ENCODE results near the gene ASRGL1.
"Not testable (repeated sequence)": the region's sequence is repeated elsewhere in the genome, so short reads cannot be mapped to it uniquely, and the experiment has no call there.

ASRGL1 gene

DNA sequence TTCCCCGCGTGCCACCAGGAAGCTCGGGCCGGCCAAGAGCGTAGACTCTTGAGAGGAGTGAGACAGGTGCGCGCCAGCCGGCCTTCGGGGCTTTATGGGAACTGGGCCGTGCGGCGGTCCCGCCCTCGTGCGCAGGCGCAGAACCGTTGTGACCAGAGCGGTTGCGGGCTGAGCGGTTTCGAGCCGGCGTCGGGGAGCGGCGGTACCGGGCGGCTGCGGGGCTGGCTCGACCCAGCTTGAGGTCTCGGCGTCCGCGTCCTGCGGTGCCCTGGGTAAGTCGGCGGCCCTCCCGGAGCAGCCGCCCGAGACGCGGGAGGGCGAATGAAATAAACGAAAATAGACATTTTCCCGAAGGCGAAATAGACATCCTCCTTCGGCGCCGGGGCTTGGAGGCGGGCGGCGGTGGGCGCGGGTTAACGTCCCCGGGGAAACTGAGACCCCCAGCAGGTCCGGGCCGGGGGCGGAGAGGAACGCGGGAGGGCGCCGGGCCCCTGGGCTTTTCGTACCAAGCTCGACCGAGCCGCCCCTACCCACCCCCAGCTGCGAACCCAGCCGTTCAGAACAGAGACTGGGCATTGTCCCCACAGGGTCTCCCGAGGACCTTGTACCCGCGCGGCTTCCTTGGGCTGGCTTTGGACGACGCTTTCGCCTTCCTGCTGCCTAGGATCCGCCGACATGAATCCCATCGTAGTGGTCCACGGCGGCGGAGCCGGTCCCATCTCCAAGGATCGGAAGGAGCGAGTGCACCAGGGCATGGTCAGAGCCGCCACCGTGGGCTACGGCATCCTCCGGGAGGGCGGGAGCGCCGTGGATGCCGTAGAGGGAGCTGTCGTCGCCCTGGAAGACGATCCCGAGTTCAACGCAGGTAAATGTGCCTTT, at the start of gene ASRGL1:
Gene ASRGL1 (plus strand): TSS at position 146 of the 879 bp plus-strand sequence. CDS start 530 bp downstream, at position 676.
- Mint-ChIP-seq H3K27ac (peak within 1 kb of the TSS; percentile 61), H3K4me3 (peak within 1 kb of the TSS; percentile 78), H3K9me3 (no peaks in the 10 kb centered on the region), H3K27me3 (peaks cover 57% of the 10 kb centered on the region), H3K36me3 (ENCODE audit: low read depth) (no peaks in the 10 kb centered on the region), H3K4me1 (ENCODE audit: low read depth) (peaks cover 11% of the 10 kb centered on the region)
- peak; percentile 83 for DNase-seq

- Mint-ChIP-seq H3K27me3 (peaks cover 34% of the 10 kb centered on the region), H3K27ac (no peak overlapping the region), H3K4me1 (ENCODE audit: low read depth) (no peaks in the 10 kb centered on the region), H3K36me3 (ENCODE audit: low read depth) (no peaks in the 10 kb centered on the region), H3K9me3 (peaks cover 2% of the 10 kb centered on the region), H3K4me3 (no peak overlapping the region)
- no peak for DNase-seq
Measured at GRCh38 chr11:62295504-62295903, 41.7 kb upstream of the ASRGL1 start.

DNA sequence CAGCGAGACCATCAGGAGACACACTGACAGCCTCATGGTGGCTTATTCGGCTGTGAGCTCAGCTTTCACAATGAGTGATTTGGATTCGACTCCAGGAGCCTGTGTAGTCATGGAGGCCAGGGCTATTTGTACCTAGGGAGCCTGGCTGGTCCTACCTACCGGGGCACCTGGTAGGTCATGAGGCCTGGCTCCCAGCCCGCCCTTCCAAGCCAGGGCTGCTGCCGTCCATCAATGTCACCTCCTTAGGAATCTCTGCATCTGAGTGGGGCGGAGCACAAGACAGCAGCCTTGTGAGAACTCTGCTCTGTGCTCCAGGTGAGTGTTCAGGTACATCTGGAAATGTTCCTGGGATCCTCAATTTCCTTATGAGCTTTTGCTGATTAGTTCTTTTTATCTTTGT, 38.3 kb upstream of the ASRGL1 start, which contains the start of gene SCGB1D4:
Gene SCGB1D4 (minus strand): TSS at position 101 of the 400 bp plus-strand sequence. CDS start 65 bp downstream, at position 36.
- Mint-ChIP-seq H3K4me3 (no peak within 1 kb of the TSS), H3K36me3 (ENCODE audit: low read depth) (no peaks in the 10 kb centered on the region)
- no peak for DNase-seq

GRCh38 chr11:62306227-62306626, 31.0 kb upstream of the ASRGL1 start:
- Mint-ChIP-seq H3K4me3 (no peak overlapping the region), H3K9me3 (no peaks in the 10 kb centered on the region), H3K27ac (no peak overlapping the region), H3K36me3 (ENCODE audit: low read depth) (no peaks in the 10 kb centered on the region), H3K27me3 (peaks cover 45% of the 10 kb centered on the region), H3K4me1 (ENCODE audit: low read depth) (peaks cover 3% of the 10 kb centered on the region)
- no peak for DNase-seq

More for the DNA sequence above, 38.3 kb upstream of the ASRGL1 start, which contains the start of gene SCGB1D4:
- no peaks in the 10 kb centered on the region for H3K4me1 Mint-ChIP-seq (ENCODE audit: low read depth)
- H3K27me3 Mint-ChIP-seq, result peaks cover 46% of the 10 kb centered on the region
- no peaks in the 10 kb centered on the region for H3K9me3 Mint-ChIP-seq
- no peak within 1 kb of the TSS for H3K27ac Mint-ChIP-seq

GRCh38 chr11:62307950-62308349, 29.3 kb upstream of the ASRGL1 start:
- peaks cover 47% of the 10 kb centered on the region for H3K27me3 Mint-ChIP-seq
- H3K4me1 Mint-ChIP-seq (ENCODE audit: low read depth), result peaks cover 10% of the 10 kb centered on the region
- no peak overlapping the region for H3K27ac Mint-ChIP-seq
- H3K9me3 Mint-ChIP-seq, result no peaks in the 10 kb centered on the region
- no peak for DNase-seq
- no peaks in the 10 kb centered on the region for H3K36me3 Mint-ChIP-seq (ENCODE audit: low read depth)
- no peak overlapping the region for H3K4me3 Mint-ChIP-seq

- no peak overlapping the region for H3K4me3 Mint-ChIP-seq
Measured at GRCh38 chr11:62309991-62310390, 27.3 kb upstream of the ASRGL1 start.

DNA sequence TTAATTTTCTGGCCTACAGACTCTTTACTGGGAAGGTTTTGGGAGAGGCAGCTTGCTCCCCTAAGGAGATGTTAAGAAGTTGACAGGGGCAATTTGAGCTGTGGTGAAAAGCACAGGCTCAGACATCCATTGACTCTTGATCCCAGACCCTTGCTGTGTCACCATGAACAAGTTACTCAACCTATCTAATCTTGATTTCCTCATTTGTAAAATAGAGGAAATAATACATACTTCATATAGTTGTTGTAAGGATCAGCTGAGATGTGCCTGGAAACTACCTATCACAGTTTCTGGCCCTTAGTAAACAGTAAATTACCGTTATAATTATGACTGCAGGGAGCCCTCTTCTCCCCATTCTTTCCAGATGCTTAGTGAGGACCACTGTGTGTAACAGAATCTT, 21.8 kb upstream of the ASRGL1 start:
- Mint-ChIP-seq H3K36me3 (ENCODE audit: low read depth) (no peaks in the 10 kb centered on the region), H3K27me3 (peaks cover 32% of the 10 kb centered on the region), H3K4me1 (ENCODE audit: low read depth) (peaks cover 10% of the 10 kb centered on the region), H3K4me3 (no peak overlapping the region), H3K9me3 (no peaks in the 10 kb centered on the region), H3K27ac (no peak overlapping the region)
- DNase-seq, result no peak

More at GRCh38 chr11:62309991-62310390, 27.3 kb upstream of the ASRGL1 start:
- DNase-seq, result no peak
- peaks cover 54% of the 10 kb centered on the region for H3K27me3 Mint-ChIP-seq
- no peak overlapping the region for H3K27ac Mint-ChIP-seq
- H3K36me3 Mint-ChIP-seq (ENCODE audit: low read depth), result no peaks in the 10 kb centered on the region
- H3K4me1 Mint-ChIP-seq (ENCODE audit: low read depth), result peaks cover 10% of the 10 kb centered on the region
- no peaks in the 10 kb centered on the region for H3K9me3 Mint-ChIP-seq

DNA sequence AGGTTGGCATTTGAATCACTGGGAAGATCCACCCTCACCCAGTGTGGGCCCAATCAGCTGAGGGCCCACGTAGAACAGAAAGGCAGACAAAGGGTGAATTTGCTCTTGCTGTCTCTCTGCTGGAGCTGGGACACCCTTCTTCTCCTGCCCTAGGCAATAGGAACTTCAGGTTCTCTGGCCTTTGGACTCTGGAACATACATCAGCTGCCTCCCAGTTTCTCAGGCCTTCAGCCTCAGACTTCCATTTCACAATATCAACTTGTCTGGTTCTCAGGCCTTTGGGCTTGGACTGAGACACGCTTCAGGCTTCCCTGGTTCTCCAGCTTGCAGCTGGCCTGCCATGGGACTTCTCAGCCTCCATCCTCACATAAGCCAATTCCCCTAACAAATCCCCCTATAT, 14.7 kb upstream of the ASRGL1 start:
- Mint-ChIP-seq H3K27ac (no peak overlapping the region), H3K27me3 (peaks cover 10% of the 10 kb centered on the region), H3K4me1 (ENCODE audit: low read depth) (peaks cover 1% of the 10 kb centered on the region), H3K9me3 (no peaks in the 10 kb centered on the region), H3K36me3 (ENCODE audit: low read depth) (no peaks in the 10 kb centered on the region), H3K4me3 (no peak overlapping the region)
- DNase-seq, result no peak

GRCh38 chr11:62324731-62325556, 12.3 kb upstream of the ASRGL1 start:
- H3K36me3 Mint-ChIP-seq (ENCODE audit: low read depth), result no peaks in the 10 kb centered on the region
- peaks cover 1% of the 10 kb centered on the region for H3K4me1 Mint-ChIP-seq (ENCODE audit: low read depth)
- no peak overlapping the region for H3K27ac Mint-ChIP-seq
- no peaks in the 10 kb centered on the region for H3K9me3 Mint-ChIP-seq
- H3K4me3 Mint-ChIP-seq, result no peak overlapping the region
- DNase-seq, result peak; percentile 57
- H3K27me3 Mint-ChIP-seq, result peaks cover 19% of the 10 kb centered on the region

GRCh38 chr11:62325781-62326180, 11.5 kb upstream of the ASRGL1 start:
- not testable (repeated sequence) for H3K27ac Mint-ChIP-seq; H3K36me3 Mint-ChIP-seq (ENCODE audit: low read depth); H3K4me3 Mint-ChIP-seq; H3K4me1 Mint-ChIP-seq (ENCODE audit: low read depth); DNase-seq; H3K9me3 Mint-ChIP-seq
- peaks cover 21% of the 10 kb centered on the region for H3K27me3 Mint-ChIP-seq

DNA sequence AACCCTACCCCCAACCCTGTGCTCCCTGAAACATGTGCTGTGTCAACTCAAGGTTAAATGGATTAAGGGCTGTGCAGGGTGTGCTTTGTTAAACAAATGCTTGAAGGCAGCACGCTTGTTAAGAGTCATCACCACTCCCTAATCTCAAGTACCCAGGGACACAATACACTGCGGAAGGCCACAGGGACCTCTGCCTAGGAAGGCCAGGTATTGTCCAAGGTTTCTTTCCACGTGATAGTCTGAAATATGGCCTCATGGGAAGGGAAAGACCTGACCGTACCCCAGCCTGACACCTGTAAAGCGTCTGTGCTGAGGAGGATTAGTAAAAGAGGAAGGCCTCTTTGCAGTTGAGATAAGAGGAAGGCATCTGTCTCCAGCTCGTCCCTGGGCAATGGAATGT, 10.5 kb upstream of the ASRGL1 start:
- not testable (repeated sequence) for DNase-seq; H3K27ac Mint-ChIP-seq; H3K36me3 Mint-ChIP-seq (ENCODE audit: low read depth); H3K9me3 Mint-ChIP-seq; H3K4me1 Mint-ChIP-seq (ENCODE audit: low read depth); H3K4me3 Mint-ChIP-seq
- peaks cover 28% of the 10 kb centered on the region for H3K27me3 Mint-ChIP-seq

DNA sequence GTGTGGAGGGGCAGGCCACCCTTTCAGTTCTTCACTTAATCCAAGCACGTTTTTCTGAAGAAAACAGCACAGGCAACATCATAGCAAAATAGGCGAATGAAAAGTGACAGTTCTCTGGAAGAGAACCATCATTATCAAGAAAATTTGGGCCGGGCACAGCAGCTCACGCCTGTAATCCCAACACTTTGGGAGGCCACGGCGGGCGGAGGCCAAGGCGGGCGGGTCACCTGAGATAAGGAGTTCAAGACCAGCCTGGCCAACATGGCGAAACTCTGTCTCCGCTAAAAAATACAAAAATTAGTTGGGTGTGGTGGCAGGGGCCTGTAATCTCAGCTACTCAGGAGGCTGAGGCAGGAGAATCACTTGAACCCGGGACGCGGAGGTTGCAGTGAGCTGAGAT, 9.7 kb upstream of the ASRGL1 start:
- not testable (repeated sequence) for H3K27ac Mint-ChIP-seq; H3K4me3 Mint-ChIP-seq; H3K9me3 Mint-ChIP-seq; DNase-seq; H3K4me1 Mint-ChIP-seq (ENCODE audit: low read depth); H3K36me3 Mint-ChIP-seq (ENCODE audit: low read depth)
- H3K27me3 Mint-ChIP-seq, result peaks cover 29% of the 10 kb centered on the region

DNA sequence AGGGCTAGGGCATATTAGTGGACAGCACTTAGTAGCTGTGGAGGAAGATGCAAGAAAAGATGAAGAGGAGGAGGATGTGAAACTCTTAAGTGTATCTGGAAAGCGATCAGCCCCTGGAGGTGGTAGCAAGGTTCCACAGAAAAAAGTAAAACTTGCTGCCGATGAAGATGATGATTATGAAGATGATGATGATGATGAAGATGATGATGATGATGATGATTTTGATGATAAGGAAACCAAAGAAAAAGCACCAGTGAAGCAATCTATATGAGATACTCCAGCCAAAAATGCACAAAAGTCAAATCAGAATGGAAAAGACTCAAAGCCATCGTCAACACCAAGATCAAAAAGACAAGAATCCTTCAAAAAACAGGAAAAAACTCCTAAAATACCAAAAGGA, 6.0 kb upstream of the ASRGL1 start:
- not testable (repeated sequence) for DNase-seq; H3K4me3 Mint-ChIP-seq; H3K9me3 Mint-ChIP-seq; H3K36me3 Mint-ChIP-seq (ENCODE audit: low read depth); H3K4me1 Mint-ChIP-seq (ENCODE audit: low read depth); H3K27ac Mint-ChIP-seq
- H3K27me3 Mint-ChIP-seq, result peaks cover 55% of the 10 kb centered on the region

GRCh38 chr11:62333768-62334167, 3.5 kb upstream of the ASRGL1 start:
- peaks cover 69% of the 10 kb centered on the region for H3K27me3 Mint-ChIP-seq
- no peaks in the 10 kb centered on the region for H3K36me3 Mint-ChIP-seq (ENCODE audit: low read depth)
- no peak overlapping the region for H3K27ac Mint-ChIP-seq
- H3K9me3 Mint-ChIP-seq, result no peaks in the 10 kb centered on the region
- peaks cover 11% of the 10 kb centered on the region for H3K4me1 Mint-ChIP-seq (ENCODE audit: low read depth)
- no peak for DNase-seq
- no peak overlapping the region for H3K4me3 Mint-ChIP-seq

DNA sequence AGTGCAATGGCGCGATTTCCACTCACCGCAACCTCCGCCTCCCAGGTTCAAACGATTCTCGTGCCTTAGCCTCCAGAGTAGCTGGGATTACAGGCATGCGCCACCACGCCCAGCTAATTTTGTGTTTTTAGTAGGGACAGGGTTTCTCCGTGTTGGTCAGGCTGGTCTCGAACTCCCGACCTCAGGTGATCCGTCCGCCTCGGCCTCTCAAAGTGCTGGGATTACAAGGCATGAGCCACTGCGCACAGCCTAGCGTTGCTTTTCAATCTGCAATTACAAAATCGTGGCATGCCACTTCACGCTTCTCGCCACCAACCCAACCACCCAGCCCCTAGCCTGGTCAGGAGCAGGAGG, 322 bp upstream of the ASRGL1 start:
- Mint-ChIP-seq H3K4me1 (ENCODE audit: low read depth) (peaks cover 11% of the 10 kb centered on the region), H3K27ac (peak overlapping the region; percentile 61), H3K4me3 (peak overlapping the region; percentile 78), H3K27me3 (peaks cover 57% of the 10 kb centered on the region)
- H3K9me3 Mint-ChIP-seq; H3K36me3 Mint-ChIP-seq (ENCODE audit: low read depth); DNase-seq: not testable (repeated sequence)

Measured in activated T-cell treated with anti-CD3 and anti-CD28 coated beads, Interleukin-2, amount 50 U/mL, for 24 hours (primary cell).